ENCODE data around the gene CSMD2. TPM values are rescaled to one million over a fixed set of nuclear protein-coding genes. Genes with fewer than 3 reads are reported as not detected.
A peak's percentile ranks its signal among the peaks of the same experiment; 100 is the strongest.

Gene CSMD2
- total RNA-seq, 1 experiment from 2014 or later, result 13.2 TPM

DNA sequence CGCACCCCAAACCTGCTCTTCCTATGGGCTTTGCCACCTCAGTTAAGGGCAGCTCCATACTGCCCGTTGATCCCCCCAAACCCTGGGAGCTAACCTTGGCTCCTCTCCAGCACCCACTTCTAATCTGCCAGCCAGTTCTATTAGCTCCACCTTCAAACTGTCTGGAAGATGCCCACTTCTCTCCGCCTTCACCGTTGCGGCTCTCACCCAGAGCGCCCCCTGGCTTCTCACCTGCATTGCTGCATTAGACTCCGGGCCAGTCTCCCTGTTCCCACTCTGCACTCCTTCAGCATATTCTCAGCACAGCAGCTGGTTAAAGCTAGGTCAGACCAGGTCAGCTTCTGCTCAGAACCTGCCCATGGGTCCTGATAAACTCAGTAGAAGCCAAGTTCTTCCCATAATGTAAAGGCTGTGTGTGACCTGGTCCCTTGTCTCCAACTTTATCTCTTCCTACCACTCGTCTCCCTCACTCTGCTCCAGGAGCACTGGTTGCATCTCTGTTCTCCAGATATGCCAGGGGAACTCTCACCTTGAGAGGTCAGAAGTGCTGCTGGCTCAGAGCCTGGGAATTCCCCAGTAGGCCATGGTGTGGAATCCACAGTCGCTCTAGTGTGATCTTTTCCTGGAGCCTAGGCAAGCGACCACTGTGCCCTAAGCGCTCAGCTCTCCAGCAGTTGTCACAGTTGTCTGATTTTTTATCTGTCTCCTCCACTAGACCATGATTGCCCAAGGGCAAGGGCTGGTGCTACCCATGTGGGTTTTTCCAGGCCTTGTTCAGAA, 150.9 kb downstream of the CSMD2 start (continued):
- TF ChIP-seq NR3C1 (CRISPR knock-in tag; conservative IDR thresholded peaks at IDR 0.05; ENCODE audit: low read depth) (no peak), ZNF396 (CRISPR knock-in tag; IDR thresholded peaks at IDR 0.05; ENCODE audit: borderline replicate concordance) (no peak), ZNF281 (CRISPR knock-in tag; IDR thresholded peaks at IDR 0.05) (no peak)
- TF ChIP-seq, protein P1, sequence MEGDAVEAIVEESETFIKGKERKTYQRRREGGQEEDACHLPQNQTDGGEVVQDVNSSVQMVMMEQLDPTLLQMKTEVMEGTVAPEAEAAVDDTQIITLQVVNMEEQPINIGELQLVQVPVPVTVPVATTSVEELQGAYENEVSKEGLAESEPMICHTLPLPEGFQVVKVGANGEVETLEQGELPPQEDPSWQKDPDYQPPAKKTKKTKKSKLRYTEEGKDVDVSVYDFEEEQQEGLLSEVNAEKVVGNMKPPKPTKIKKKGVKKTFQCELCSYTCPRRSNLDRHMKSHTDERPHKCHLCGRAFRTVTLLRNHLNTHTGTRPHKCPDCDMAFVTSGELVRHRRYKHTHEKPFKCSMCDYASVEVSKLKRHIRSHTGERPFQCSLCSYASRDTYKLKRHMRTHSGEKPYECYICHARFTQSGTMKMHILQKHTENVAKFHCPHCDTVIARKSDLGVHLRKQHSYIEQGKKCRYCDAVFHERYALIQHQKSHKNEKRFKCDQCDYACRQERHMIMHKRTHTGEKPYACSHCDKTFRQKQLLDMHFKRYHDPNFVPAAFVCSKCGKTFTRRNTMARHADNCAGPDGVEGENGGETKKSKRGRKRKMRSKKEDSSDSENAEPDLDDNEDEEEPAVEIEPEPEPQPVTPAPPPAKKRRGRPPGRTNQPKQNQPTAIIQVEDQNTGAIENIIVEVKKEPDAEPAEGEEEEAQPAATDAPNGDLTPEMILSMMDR (IDR thresholded peaks at IDR 0.05), result peak; percentile 85
- TF ChIP-seq, protein P2, sequence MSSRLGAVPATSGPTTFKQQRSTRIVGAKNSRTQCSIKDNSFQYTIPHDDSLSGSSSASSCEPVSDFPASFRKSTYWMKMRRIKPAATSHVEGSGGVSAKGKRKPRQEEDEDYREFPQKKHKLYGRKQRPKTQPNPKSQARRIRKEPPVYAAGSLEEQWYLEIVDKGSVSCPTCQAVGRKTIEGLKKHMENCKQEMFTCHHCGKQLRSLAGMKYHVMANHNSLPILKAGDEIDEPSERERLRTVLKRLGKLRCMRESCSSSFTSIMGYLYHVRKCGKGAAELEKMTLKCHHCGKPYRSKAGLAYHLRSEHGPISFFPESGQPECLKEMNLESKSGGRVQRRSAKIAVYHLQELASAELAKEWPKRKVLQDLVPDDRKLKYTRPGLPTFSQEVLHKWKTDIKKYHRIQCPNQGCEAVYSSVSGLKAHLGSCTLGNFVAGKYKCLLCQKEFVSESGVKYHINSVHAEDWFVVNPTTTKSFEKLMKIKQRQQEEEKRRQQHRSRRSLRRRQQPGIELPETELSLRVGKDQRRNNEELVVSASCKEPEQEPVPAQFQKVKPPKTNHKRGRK (CRISPR knock-in tag; IDR thresholded peaks at IDR 0.05; ENCODE audit: borderline replicate concordance), result no peak
- TF ChIP-seq, protein P3, sequence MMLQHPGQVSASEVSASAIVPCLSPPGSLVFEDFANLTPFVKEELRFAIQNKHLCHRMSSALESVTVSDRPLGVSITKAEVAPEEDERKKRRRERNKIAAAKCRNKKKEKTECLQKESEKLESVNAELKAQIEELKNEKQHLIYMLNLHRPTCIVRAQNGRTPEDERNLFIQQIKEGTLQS (CRISPR knock-in tag; conservative IDR thresholded peaks at IDR 0.05), result no peak

- ChIA-PET CTCF (interaction anchor here (0.5 to 2.6 kb wide), 39 partner anchors 10 to 513 kb away, joined by 3 to 50 read pairs (median 5); no protein-coding TSS in a partner anchor), POLR2A (no interaction called here)
- no peak overlapping the region for H3K27ac Mint-ChIP-seq
- TF ChIP-seq FOXJ3 (CRISPR knock-in tag; IDR thresholded peaks at IDR 0.05; ENCODE audit: borderline replicate concordance), result no peak
- no peak for TF ChIP-seq ZNF232 (CRISPR knock-in tag; IDR thresholded peaks at IDR 0.05)
- no peak for TF ChIP-seq ERG (CRISPR knock-in tag; IDR thresholded peaks at IDR 0.05)
- no peak for TF ChIP-seq GRHL2 (CRISPR knock-in tag; IDR thresholded peaks at IDR 0.05; ENCODE audit: insufficient replicate concordance, severe bottlenecking)
- TF ChIP-seq SMAD4 (CRISPR knock-in tag; IDR thresholded peaks at IDR 0.05), result no peak
- no peak for TF ChIP-seq NFE2L1 (CRISPR knock-in tag; IDR thresholded peaks at IDR 0.05)
- TF ChIP-seq PRRX2 (CRISPR knock-in tag; IDR thresholded peaks at IDR 0.05), result no peak
- TF ChIP-seq ATF2 (CRISPR knock-in tag; IDR thresholded peaks at IDR 0.05; ENCODE audit: borderline replicate concordance, low read depth), result no peak
- TF ChIP-seq OVOL2 (CRISPR knock-in tag; IDR thresholded peaks at IDR 0.05; ENCODE audit: borderline replicate concordance), result no peak
- TF ChIP-seq, protein P3 (CRISPR knock-in tag; conservative IDR thresholded peaks at IDR 0.05), result no peak
- TF ChIP-seq EMX1 (CRISPR knock-in tag; IDR thresholded peaks at IDR 0.05), result no peak
- no peak for TF ChIP-seq ZBTB21 (CRISPR knock-in tag; IDR thresholded peaks at IDR 0.05; ENCODE audit: borderline replicate concordance)
- TF ChIP-seq CREB1 (CRISPR knock-in tag; IDR thresholded peaks at IDR 0.05), result no peak
- TF ChIP-seq, protein P2 (CRISPR knock-in tag; IDR thresholded peaks at IDR 0.05; ENCODE audit: borderline replicate concordance), result no peak
- TF ChIP-seq RORB (CRISPR knock-in tag; IDR thresholded peaks at IDR 0.05), result no peak
- H3K36me3 Mint-ChIP-seq, result peaks cover 2% of the 10 kb centered on the region; the same call in 1 of the 2 replicates
- DNase-seq (ENCODE audit: low spot score) (no peak), ATAC-seq (no peak)
- H3K4me1 Mint-ChIP-seq, result 0 out of 2 replicates have a peak, but pooled peaks cover 2% of the 10 kb centered on the region
- H3K4me3 Mint-ChIP-seq, result no peak overlapping the region
- H3K9me3 Mint-ChIP-seq, result peaks cover 9% of the 10 kb centered on the region
- H3K27me3 Mint-ChIP-seq (ENCODE audit: low read depth), result no peaks in the 10 kb centered on the region
These were observed 151.9 kb downstream of the CSMD2 start for GRCh38 chr1:34013136-34013535.

All from WTC11 (cell line).